ENCODE data around the gene CREB3L2. TPM values are rescaled to one million over a fixed set of nuclear protein-coding genes. Genes with fewer than 3 reads are reported as not detected.

The CREB3L2 gene
- total and polyA plus RNA-seq, 2 of the 13 experiments (the other 11 are each of a cell fraction or from before 2014, with no cell fraction given), result 22.1 to 41.1 TPM

GRCh38 chr7:137986252-137987017, 15.5 kb downstream of the CREB3L2 start (continued):
- no peak for TF ChIP-seq BCLAF1 (IDR thresholded peaks at IDR 0.05)
- no peak for TF ChIP-seq ERF (CRISPR knock-in tag; IDR thresholded peaks at IDR 0.05)
- TF ChIP-seq ZNF709 (CRISPR knock-in tag; IDR thresholded peaks at IDR 0.05), result no peak
- peak; percentile 21; the same call in 1 of the 2 replicates for TF ChIP-seq KMT2B (CRISPR knock-in tag; IDR thresholded peaks at IDR 0.05)
- peak; percentile 51; the same call in 1 of the 2 replicates for TF ChIP-seq TBX2 (CRISPR knock-in tag; IDR thresholded peaks at IDR 0.05; ENCODE audit: borderline replicate concordance)
- TF ChIP-seq TOE1 (CRISPR knock-in tag; IDR thresholded peaks at IDR 0.05), result no peak
- no peak for TF ChIP-seq SPEN (CRISPR knock-in tag; IDR thresholded peaks at IDR 0.05; ENCODE audit: low read depth)
- no peak for TF ChIP-seq ZBTB21 (CRISPR knock-in tag; IDR thresholded peaks at IDR 0.05)
- no peak for TF ChIP-seq ZNF674 (CRISPR knock-in tag; IDR thresholded peaks at IDR 0.05; ENCODE audit: low read depth)
- no peak for TF ChIP-seq NONO (IDR thresholded peaks at IDR 0.05)
- TF ChIP-seq NONO (CRISPR knock-in tag; conservative IDR thresholded peaks at IDR 0.05), result peak; percentile 63; the same call in 1 of the 2 replicates
- TF ChIP-seq ZNF792 (CRISPR knock-in tag; IDR thresholded peaks at IDR 0.05), result no peak
- TF ChIP-seq CREM (IDR thresholded peaks at IDR 0.05), result peak; percentile 43; the same call in 1 of the 2 replicates
- TF ChIP-seq CREM (CRISPR knock-in tag; IDR thresholded peaks at IDR 0.05), result no peak
- TF ChIP-seq NAIF1 (CRISPR knock-in tag; IDR thresholded peaks at IDR 0.05; ENCODE audit: borderline replicate concordance), result no peak
- TF ChIP-seq ZUFSP (CRISPR knock-in tag; IDR thresholded peaks at IDR 0.05; ENCODE audit: borderline replicate concordance), result no peak
- no peak for TF ChIP-seq ZNF343 (CRISPR knock-in tag; IDR thresholded peaks at IDR 0.05)
- TF ChIP-seq, protein P1, sequence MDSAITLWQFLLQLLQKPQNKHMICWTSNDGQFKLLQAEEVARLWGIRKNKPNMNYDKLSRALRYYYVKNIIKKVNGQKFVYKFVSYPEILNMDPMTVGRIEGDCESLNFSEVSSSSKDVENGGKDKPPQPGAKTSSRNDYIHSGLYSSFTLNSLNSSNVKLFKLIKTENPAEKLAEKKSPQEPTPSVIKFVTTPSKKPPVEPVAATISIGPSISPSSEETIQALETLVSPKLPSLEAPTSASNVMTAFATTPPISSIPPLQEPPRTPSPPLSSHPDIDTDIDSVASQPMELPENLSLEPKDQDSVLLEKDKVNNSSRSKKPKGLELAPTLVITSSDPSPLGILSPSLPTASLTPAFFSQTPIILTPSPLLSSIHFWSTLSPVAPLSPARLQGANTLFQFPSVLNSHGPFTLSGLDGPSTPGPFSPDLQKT (CRISPR knock-in tag; IDR thresholded peaks at IDR 0.05; ENCODE audit: borderline replicate concordance), result no peak
